IPS DF 4.7 (cell line): ENCODE measurements around the gene GRIFIN.
A peak's percentile ranks its signal among the peaks of the same experiment; 100 is the strongest.
"Not testable (repeated sequence)": the region's sequence is repeated elsewhere in the genome, so short reads cannot be mapped to it uniquely, and the experiment has no call there.

ENCODE experiments used
- DNase-seq: peaks from one replicate; pipeline ENCODE4 v3.0.0-alpha.2; 2013; ENCODE audit warnings: low spot score; ENCODE audit errors: extremely low read depth

GRIFIN gene

GRCh38 chr7:2461268-2462026 lies 14.8 kb downstream of the GRIFIN start:
- no peak for DNase-seq

GRCh38 chr7:2460641-2461040 lies 15.6 kb downstream of the GRIFIN start:
- no peak for DNase-seq

- DNase-seq, result no peak
These were observed 16.0 kb downstream of the GRIFIN start for GRCh38 chr7:2460188-2460587.

- no peak for DNase-seq
These were observed 16.5 kb downstream of the GRIFIN start for GRCh38 chr7:2459674-2460073.

- not testable (repeated sequence) for DNase-seq
These were observed 22.3 kb downstream of the GRIFIN start for GRCh38 chr7:2453849-2454248.

- no peak for DNase-seq
These were observed 23.4 kb downstream of the GRIFIN start for GRCh38 chr7:2452643-2453270.

- no peak for DNase-seq
These were observed 24.1 kb downstream of the GRIFIN start for GRCh38 chr7:2452074-2452507.

- DNase-seq, result peak; percentile 25
These were observed 24.8 kb downstream of the GRIFIN start for GRCh38 chr7:2451171-2452073.

- no peak for DNase-seq
These were observed 25.7 kb downstream of the GRIFIN start for GRCh38 chr7:2450198-2451107.

GRCh38 chr7:2446676-2447075 lies 29.5 kb downstream of the GRIFIN start:
- DNase-seq, result no peak

- DNase-seq, result no peak
These were observed 30.2 kb downstream of the GRIFIN start for GRCh38 chr7:2445898-2446555.

GRCh38 chr7:2445047-2445446 lies 31.2 kb downstream of the GRIFIN start:
- no peak for DNase-seq

- DNase-seq, result no peak
These were observed 31.7 kb downstream of the GRIFIN start for GRCh38 chr7:2444476-2444875.

GRCh38 chr7:2443491-2443890 lies 32.7 kb downstream of the GRIFIN start:
- no peak for DNase-seq

- DNase-seq, result no peak
These were observed 34.7 kb downstream of the GRIFIN start for GRCh38 chr7:2441430-2442058.

GRCh38 chr7:2440608-2441245 lies 35.5 kb downstream of the GRIFIN start:
- no peak for DNase-seq

- DNase-seq, result no peak
These were observed 37.4 kb downstream of the GRIFIN start for GRCh38 chr7:2438775-2439174.

GRCh38 chr7:2438186-2438585 lies 38.0 kb downstream of the GRIFIN start:
- no peak for DNase-seq

- DNase-seq, result no peak
These were observed 38.6 kb downstream of the GRIFIN start for GRCh38 chr7:2437537-2438148.
